ENCODE results near the gene MGRN1. TPM values are rescaled to one million over a fixed set of nuclear protein-coding genes. Genes with fewer than 3 reads are reported as not detected.

MGRN1 gene
- total and polyA plus RNA-seq, 2 of the 13 experiments (the other 11 are each of a cell fraction or from before 2014, with no cell fraction given): 11.9 to 12.6 TPM

GRCh38 chr16:4703906-4704305 lies 79.3 kb downstream of the MGRN1 start:
- POLR2A ChIA-PET: interaction anchor here (0.7 kb wide), 1 partner anchor 350 kb away, joined by 3 read pairs; no protein-coding TSS in a partner anchor
- 100% methylated on average over 3 of the region's 7 CpGs for WGBS (ENCODE audit: low lambda C conversion rate)
- no peaks in the 10 kb centered on the region for H3K27me3 ChIP-seq (ENCODE audit: control insufficient read depth in 1 of 2, insufficient read depth in 2 of 2, low read length in 2 of 2)
- no peak overlapping the region for H3K4me2 ChIP-seq (ENCODE audit: low read depth, low read length)
- intact Hi-C loops (cut with micrococcal nuclease; ENCODE audit: unreplicated experiment) (no loop called here), in situ Hi-C loops (cut with HindIII; ENCODE audit: extremely low pct_ligation_motif_present, low pct_unique_long_range_greater_than_20kb) (no loop called here)
- no peak for ATAC-seq
- peaks cover 33 to 61% of the 10 kb centered on the region in 2 experiments for H3K36me3 ChIP-seq (replicated peaks in 1 of 2; ENCODE audit: control insufficient read depth in 1 of 2, insufficient read depth in 2 of 2, low read length in 2 of 2)
- H3K4me1 ChIP-seq (ENCODE audit: insufficient read depth, low read length): peaks cover 18% of the 10 kb centered on the region
- H2AFZ ChIP-seq (ENCODE audit: low read length): no peak overlapping the region
- no peak overlapping the region for H3K4me3 ChIP-seq (replicated peaks in 1 of 3; ENCODE audit: insufficient read depth in 1 of 3, low read depth in 2 of 3, low read length in 3 of 3)
- CTCF ChIA-PET (ENCODE audit: low intra/inter-chr PET ratio, low total read pairs): no interaction called here
- no peak overlapping the region for H3K9ac ChIP-seq (ENCODE audit: insufficient read depth, low read depth, low read length)
- no peak overlapping the region for H3K27ac ChIP-seq (ENCODE audit: extremely low read length, insufficient read depth, low read length)
- BruUV-seq (replicated peaks): no TSS peak
- no peaks in the 10 kb centered on the region for H4K20me1 ChIP-seq (ENCODE audit: insufficient read depth, low read length)
- no peak for DNase-seq (ENCODE audit: low spot score)
- FAIRE-seq: no peak
- no peaks in the 10 kb centered on the region for H3K9me3 ChIP-seq (ENCODE audit: low read length)
- TF ChIP-seq HNF1B (CRISPR knock-in tag; IDR thresholded peaks at IDR 0.05) (no peak), ERF (CRISPR knock-in tag; IDR thresholded peaks at IDR 0.05) (no peak), ZFP36L2 (CRISPR knock-in tag; IDR thresholded peaks at IDR 0.05) (no peak), EP300 (IDR thresholded peaks at IDR 0.05; ENCODE audit: low read depth in 2 of 2, low read length in 2 of 2) (no peak), EP300 (CRISPR knock-in tag; IDR thresholded peaks at IDR 0.05; ENCODE audit: borderline replicate concordance) (no peak), SNAPC4 (CRISPR knock-in tag; IDR thresholded peaks at IDR 0.05) (no peak), RNF219 (CRISPR knock-in tag; IDR thresholded peaks at IDR 0.05) (no peak), EHMT2 (IDR thresholded peaks at IDR 0.05; ENCODE audit: borderline replicate concordance, low read depth, low read length) (no peak), MAFF (IDR thresholded peaks at IDR 0.05; ENCODE audit: low read depth, low read length) (no peak), DR1 (CRISPR knock-in tag; IDR thresholded peaks at IDR 0.05) (no peak)
- H3K79me2 ChIP-seq (ENCODE audit: insufficient read depth, low read length): no peaks in the 10 kb centered on the region

Measured in HepG2 (cell line).